GM18508 (cell line): ENCODE measurements around the gene RHO.
"Not testable (repeated sequence)": the region's sequence is repeated elsewhere in the genome, so short reads cannot be mapped to it uniquely, and the experiment has no call there.

Experiments used
- ATAC-seq: cut with Tn5 transposase; IDR thresholded peaks from one replicate; pipeline ENCODE4 v1.9.1; 2021; ENCODE audit warnings: moderate number of reproducible peaks; ENCODE audit not compliant: insufficient read depth, unreplicated experiment

RHO gene

DNA sequence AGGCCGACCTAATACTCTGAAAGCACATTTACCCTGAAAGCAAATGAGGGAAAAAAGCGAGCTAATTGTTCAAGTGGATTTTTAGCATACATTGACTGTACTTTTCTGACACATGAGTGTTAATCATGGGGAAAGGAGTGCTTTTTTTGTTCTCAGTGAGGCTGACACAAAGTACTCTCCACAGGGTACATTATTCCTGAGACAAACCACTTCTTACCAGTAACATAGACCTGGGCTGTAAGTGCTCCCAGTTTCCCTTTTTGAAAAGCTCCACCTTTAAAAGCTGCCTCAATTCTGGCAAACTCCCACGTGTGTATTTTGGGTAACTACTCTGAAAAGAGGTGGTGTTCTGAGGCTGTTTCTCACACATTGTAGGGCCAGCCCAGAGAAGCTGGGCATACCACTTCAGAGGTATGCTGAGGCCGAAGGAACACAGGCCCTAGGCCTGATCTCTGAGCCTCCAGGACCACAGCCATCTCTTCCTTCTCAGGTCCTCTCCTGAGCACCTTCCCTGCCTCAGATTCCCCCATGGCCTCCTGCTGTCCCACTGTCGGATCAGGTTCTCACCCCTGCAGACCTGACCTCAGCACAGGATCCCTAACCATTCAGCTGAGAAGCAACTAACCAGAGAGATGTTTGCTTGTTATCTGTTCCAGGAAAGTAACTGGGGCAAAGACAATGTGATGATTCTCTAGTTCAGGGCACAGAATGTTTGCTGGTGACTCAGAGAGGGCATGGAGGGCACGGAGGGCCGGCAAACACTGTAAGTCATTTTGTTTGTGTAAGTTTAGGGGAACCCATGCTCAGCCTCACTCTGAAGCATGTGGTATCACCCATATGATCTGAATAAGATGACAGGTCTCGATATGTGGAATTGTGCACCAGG lies 29.6 kb upstream of the RHO start:
- ATAC-seq, result not testable (repeated sequence)

DNA sequence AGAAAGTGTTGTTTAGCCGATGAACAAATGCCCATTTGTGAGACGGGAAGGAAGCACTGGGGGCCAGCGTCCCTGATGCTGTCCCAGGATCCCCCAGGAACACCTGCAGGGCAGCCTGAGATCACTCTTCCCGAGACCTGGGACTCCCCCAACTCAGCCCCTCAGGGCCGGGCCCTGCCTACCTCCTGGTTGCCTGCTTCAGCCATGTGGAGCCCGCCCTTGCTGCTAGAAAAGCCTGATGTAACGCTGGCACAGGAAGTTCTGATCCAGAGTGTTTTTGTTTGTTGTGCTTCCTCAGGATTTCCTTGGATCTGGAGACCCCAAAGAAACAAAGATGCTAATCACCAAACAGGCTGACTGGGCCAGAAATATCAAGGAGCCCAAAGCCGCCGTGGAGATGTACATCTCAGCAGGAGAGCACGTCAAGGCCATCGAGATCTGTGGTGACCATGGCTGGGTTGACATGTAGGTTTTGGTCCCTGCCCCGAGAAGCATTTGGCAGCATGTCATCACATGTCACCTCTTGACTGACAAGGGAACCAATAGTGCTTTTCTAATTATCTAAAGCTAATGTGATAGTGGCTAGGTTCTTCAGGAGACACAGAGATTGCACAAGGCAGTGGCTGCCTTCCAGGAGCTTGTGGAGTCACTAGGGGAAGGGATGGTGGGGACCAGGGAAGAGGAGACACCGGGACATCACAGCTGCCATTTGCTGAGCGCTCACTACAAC lies 28.7 kb upstream of the RHO start:
- ATAC-seq, result not testable (repeated sequence)

DNA sequence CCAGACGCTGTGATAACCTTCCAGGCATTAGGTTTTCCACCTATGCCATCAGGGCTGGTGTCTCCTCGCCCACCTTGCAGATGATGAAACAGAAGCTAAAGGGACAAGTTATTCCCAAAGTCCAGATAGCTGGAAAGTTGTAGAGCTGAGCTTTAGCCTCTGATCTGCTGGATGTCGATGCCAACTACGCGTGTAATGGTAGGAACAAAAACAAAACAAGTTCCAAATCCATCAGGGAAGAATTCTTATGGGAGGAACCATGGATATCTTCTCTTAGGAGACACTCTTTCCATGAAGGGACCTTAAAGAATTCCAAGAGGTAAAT lies 28.1 kb upstream of the RHO start:
- ATAC-seq, result no peak

GRCh38 chr3:129501630-129502029 lies 26.8 kb upstream of the RHO start:
- no peak for ATAC-seq

- ATAC-seq, result no peak
Observed at GRCh38 chr3:129502641-129503408, 25.6 kb upstream of the RHO start.

DNA sequence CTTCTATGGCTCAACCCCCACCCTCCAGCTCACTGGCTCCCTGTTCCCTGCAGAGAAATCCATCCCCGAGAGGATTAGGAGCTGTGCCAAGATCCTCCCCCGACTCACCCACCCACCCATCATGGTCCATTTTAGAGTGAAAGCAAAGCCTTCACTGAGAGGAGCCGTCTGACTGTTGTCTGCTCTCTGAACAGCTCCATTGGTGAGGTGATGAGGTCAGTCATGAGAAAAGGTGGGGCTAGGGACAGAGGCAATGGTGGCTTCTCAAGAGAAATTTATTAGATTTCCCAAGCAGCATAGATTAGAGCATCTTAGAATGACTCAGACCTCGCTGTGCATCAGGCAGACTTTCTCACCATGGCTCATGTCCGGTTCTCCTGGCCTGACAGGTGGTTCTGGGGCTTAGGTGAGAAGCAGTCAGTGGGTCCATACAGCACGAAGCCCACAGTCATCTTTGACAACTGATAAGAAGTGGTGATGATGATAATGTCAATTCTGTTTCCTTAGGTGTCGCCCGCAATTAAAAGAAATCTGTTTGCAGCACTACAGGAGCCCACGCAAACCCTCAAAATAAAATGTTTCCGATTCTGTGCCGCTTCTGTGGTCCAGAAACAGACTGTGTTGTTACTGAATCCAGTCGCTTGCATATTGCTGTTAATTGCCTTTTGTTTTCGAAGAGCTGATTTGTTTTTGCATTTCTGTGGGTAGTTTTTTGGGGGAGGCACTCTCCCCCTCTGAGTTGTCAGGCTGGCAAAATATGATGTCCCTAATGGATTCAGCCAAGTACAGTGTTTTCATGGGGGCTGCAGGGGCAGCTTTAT lies 24.8 kb upstream of the RHO start:
- ATAC-seq, result no peak

DNA sequence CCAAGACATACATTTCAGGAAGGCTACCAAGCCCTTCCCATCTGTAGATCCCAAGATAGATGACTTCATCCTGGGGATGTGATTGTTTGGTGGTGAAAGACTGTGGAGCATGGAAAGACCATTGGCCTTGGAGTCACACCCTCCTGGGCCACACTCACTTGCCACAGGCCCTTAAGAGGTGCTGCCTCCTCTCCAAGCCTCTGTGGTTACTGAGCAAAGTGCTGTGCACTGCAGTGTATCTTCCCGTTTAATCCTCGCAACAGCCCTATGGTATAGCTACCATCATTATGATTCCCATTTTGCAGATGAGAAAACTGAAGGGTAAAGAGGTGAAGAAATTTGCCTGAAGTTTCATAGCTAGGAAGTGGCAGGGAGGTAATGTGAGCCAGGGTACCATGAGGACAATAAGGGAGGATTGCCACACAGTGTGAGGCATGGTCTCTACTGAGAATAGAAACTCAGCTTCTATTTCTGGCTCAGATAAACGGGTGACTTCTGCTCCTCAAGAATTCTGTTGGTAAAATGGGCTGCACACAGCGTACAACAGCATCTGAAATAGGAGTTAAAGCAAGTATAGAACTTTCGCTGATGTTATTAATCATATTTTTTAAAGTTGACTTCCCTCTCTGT lies 23.9 kb upstream of the RHO start:
- ATAC-seq, result no peak

- ATAC-seq, result no peak
Observed at GRCh38 chr3:129505341-129505740, 23.1 kb upstream of the RHO start.

- ATAC-seq, result no peak
Observed at GRCh38 chr3:129506231-129506742, 22.2 kb upstream of the RHO start.

- ATAC-seq, result no peak
Observed at GRCh38 chr3:129507181-129507831, 21.1 kb upstream of the RHO start.

DNA sequence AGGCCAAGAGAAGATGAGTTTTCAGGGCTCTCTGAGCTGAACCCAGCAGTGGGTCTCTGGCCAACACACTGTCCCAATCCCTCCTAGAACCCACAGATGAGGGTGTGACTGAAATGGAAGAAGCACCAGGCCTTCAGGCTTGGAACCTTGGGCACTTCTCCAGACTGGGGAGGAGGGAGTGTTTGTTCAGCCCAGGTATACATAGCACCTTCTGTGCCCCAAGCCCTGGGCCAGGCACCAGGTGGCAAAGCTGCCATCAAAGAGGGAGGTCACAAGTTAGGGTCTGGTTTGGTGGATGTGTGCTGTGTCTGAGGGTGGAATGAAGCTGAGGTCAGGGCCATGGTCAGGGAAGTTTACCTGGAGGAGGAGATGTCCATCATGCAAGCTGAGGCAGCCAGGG lies 15.8 kb upstream of the RHO start:
- ATAC-seq, result no peak

- no peak for ATAC-seq
Observed at GRCh38 chr3:129513705-129514104, 14.7 kb upstream of the RHO start.

- no peak for ATAC-seq
Observed at GRCh38 chr3:129514110-129514509, 14.3 kb upstream of the RHO start.

DNA sequence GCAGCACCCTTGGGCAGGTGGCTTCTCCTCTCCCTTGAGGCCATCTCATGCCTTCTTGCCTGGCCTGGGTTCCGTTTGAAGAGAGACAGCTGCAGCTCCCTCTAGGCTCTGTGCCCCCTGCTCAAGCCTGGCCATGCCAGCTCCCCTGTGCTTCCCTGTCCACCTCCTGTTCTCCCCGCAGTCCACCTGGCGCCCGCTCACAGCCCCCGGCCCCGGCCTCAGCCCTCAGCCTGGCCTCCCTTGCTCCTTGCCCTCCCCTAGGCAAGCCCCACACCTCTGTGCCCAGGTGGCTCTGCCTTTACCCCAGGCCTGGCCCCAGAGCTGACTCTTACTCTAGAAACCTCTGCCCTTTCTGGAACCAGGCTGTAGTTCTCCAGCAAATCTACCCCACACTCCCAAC lies 13.9 kb upstream of the RHO start:
- ATAC-seq, result no peak

GRCh38 chr3:129515108-129515820 lies 13.2 kb upstream of the RHO start:
- ATAC-seq, result not testable (repeated sequence)

DNA sequence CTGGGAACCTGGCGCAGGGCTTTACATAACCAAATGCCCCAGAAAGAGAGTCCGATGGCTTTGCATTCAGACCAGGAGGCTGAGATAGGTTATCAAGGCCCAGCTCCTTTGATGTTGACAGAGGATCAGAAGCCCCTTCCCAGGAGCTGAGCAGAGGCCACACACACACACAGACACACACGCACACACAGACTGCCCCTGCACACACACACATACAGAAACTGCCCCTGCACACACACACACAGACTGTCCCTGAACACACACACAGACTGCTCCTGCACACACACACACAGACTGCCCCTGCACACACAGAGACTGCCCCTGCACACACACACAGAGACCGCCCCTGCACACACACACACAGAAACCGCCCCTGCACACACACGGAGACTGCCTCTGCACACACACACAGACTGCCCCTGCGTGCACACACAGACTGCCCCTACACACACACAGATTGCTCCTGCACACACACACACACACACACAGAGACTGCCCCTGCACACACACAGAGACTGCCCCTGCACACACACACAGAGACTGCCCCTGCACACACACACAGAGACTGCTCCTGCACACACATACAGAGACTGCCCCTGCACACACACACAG lies 12.5 kb upstream of the RHO start:
- ATAC-seq, result not testable (repeated sequence)

GRCh38 chr3:129517516-129517915 lies 10.9 kb upstream of the RHO start:
- ATAC-seq, result no peak

- no peak for ATAC-seq
Observed at GRCh38 chr3:129518038-129518561, 10.3 kb upstream of the RHO start.
